H4 (cell line): ENCODE results near the gene AGT. TPM values are rescaled to one million over a fixed set of nuclear protein-coding genes. Genes with fewer than 3 reads are reported as not detected.
"Not testable (repeated sequence)": the region's sequence is repeated elsewhere in the genome, so short reads cannot be mapped to it uniquely, and the experiment has no call there.

Experiments
- DNase-seq: peaks from one replicate; pipeline ENCODE4 v3.0.0-alpha.2; 2015; ENCODE audit warnings: low spot score
- total RNA-seq: library from RNA; depleted of rRNA; stranded (reverse); fragments of >200 nt; shearing (Covaris generic); gene quantifications from 2 replicates; pipeline ENCODE4 v1.2.3, GENCODE V29; 2014

Gene AGT
- total RNA-seq, 1 experiment from 2014 or later = 66.1 TPM

DNA sequence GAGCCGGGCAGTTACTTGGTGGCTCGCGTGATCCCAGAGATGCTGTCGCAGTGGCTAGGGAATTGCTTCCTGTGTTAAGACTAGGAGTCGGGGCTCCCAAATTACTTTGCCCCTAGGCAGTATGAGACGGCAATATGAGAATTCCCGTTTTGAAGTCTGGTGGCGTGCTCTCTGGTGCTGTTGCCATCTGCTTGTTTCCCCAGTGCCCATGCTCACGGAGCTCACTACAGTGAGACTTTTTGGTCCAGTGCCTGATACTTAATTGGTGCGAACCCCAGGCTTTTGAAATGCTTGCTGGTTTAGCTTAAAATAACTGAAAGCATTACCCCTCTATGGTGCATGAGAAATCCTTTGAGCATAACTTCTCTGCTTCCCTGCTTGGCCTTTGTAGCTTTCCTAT lies 22.3 kb downstream of the AGT start:
- DNase-seq = no peak

DNA sequence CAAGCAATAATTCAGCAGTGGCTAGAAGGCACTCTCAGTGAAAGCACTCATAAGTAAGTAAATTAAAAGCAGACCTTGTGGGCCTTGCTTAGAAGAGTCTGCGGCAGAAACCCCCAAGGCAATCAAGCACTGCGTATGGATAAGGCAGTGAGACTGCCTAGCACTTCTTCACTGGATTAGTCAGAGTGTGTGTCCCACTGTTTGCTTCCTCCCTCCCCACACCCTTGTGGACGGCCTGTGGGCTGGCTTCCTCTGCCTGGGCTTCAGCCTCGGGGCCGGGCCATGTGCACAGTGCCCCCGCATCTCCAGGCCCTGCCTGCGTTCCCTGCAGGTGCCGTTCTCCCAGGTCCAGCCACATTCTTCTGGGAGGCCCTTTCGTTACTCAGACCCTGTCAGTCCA lies 23.8 kb downstream of the AGT start:
- no peak for DNase-seq

DNA sequence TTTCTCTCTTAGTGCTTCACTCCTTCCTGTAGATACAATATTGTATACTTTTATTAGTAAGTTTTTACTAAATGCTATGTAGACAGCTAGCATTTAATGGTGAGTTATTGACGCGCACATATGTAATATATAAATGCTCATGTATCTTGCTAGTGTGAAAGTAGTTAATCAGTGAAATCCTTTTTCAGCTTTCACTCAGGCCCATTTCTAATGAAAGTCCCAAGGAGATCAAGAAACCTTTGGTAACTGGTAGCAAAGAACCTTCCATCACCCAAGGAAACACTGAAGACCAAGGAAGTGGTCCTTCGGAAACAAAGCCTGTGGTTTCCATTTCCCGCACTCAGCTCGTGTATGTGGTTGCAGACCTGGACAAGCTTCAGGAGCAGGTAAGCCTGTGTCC lies 27.2 kb downstream of the AGT start:
- DNase-seq = no peak

DNA sequence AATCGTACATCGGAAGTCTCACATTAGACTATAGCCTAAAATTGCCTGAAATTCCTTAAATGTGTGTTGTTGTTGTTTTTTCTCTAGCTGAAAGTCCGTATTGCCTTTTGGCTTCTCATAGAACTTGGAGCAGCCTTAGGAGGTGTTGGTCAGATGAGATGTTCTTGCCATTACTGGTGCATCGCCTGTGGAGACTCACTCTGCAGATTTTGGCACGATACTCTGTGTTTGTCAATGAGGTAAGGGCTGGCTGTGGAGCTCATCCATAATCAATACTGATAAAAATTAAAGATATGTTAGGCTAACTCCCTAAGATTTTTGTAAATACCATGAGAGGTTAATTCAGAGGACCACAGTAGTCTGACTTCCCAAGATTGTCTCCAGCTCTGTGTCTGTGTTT lies 28.9 kb downstream of the AGT start:
- no peak for DNase-seq

DNA sequence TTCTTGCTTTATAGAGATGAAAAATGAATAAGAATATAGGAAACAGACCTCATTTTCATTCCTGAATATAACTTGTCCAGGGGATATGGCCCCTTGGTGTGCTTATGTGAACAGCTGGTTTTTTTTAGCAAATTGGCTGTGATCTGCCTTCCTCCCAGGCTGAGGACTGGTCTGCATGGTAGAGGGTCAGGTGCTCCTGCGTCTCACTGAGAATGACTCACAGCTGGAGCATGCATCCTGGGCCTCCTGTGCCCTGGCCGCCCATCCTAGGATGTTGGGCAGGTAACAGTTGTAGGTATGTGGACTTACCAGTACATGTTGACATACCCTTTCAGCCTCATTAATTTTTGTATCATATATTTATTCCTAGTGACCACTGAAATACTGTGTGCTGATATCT lies 29.8 kb downstream of the AGT start:
- DNase-seq = no peak

DNA sequence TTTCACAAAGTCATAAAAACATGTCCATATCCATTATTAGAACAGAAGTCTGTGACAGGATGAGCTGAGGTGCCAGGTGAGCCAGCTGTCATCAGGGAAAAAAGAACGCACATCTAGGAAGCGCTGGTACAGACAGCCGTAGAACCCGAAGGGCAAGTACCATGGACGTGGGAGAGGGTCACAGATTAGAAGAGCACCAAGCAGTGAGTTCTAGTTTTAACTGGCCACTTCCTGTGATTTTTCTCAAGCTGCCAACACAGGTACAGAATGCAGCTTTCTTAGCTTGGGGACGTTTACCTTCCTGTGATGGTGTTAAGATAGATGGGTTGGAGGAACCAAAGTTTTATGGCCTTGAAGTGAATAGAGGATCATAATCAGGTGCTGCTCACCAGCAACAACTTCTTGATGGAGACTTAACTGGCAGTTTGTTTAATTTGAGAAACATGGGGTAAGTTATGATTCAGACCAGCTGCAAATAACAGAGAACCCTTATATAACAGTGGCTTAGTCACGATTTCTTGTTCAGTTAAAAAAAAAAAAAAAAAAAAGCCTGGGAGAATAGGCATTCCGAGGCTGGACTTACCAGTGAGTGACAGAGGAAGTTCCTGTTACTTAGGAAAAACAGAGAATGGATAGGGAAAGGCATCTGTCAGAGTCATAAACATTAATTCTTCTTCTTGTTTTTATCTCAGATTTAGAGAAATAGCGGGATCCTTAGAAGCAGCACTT lies 30.9 kb downstream of the AGT start:
- no peak for DNase-seq

DNA sequence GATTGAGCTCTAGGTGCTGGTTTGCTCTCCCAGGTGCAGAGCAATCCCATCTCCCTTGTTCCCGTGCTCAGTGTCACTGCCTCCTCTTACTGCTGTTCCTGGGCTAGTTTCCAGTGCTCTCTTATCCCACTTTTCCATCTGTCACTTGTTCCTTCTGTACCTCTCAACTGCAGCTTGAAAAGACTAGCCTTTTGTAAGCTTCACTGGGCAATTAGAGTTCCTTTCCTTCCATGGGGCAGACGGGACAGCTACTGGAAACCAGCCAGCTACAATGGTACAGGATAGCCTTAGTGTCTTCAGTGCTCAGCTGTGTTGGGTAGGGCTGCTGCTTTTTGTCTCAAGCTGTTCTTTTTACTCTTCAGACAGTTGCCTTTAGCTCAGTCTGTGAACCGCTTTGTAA lies 31.6 kb downstream of the AGT start:
- no peak for DNase-seq

DNA sequence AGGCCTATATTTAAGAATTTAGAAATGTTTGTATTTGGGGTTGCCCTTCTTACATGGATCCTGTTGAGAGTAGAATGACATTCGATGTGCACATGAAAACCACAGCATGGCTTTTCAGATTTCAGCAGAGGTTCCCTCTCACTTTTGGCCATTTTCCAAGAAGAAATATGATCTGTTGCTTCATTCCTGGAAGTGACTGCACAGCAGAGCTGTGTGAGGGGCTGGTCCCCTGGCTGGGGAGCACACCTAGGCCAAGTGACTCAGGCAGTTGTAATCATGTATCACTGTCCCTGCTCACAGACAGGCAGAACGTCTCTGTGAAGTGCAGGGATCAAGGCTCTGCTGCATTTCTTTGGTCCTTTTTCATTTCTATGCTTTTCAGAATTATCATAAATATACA lies 32.3 kb downstream of the AGT start:
- DNase-seq = peak; percentile 76

DNA sequence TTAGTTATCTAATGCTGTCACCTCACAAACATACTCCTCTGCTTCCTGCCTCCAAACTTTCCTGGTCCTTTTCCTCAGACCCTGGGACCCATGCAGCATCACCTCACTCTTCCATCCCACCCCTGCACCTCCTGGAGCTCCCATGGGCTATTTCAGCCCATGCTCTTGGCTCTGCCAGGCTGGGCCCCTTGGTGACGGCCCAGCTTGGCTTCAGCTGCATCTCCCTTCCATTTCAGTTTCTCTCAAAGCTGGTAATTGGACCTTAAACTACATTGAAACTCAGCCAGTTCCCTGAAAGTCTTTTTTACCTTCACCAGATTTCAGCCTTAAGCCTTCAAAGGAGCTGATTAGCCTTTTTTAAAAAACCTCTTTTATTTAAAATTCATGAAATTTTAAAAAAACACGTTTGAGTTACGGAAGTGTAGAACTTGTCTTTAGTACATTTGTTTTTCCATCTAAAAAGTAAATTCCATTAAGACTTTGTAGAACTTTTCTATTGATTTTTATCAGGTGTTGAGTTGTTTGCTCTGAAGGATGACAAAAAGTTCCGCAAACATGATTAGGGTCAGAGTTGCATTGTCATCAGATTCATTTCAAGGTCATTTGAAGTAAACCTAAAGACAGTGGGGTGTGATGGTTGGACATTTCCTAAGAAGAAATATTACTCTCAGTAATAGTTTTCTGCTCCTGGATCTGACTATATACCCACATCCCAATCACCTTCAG lies 33.5 kb downstream of the AGT start:
- DNase-seq = no peak

DNA sequence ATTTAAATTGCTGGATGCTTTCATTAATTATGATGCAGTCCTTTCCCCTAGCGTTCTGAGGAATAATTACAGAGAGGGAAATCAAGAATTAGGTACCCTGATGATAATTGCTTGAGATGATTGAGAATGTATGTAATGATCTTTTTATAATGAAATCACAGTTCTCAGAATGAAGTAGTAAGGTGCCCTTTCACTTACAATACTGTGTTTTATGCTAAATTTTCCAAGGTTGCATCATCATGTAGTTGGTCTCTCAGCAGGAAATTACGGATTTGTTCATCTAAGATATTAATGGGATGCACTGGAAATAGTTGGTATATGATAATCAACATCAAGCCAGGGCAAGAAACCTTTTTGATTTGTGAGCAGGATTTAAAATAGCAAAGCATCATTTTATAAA lies 34.1 kb downstream of the AGT start:
- DNase-seq = no peak

DNA sequence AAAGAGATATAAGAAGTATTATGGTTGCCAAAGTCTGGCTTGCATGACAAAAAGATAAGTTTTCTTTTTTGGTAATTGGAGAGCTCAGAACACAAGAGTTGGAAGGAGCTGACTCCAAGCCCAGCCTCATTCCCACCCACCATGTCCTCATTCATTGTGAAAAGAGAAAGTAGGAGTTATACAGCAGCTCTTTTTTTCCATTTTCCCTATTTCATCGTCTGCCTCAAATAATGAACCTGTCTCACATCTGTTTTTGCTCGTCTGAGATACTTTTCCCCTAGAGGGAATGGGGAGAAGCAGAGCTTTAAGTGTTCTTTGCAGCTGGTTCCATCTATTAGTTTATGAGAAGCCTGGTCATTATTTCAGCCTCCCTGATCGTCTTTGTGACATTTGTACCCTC lies 34.7 kb downstream of the AGT start:
- no peak for DNase-seq

DNA sequence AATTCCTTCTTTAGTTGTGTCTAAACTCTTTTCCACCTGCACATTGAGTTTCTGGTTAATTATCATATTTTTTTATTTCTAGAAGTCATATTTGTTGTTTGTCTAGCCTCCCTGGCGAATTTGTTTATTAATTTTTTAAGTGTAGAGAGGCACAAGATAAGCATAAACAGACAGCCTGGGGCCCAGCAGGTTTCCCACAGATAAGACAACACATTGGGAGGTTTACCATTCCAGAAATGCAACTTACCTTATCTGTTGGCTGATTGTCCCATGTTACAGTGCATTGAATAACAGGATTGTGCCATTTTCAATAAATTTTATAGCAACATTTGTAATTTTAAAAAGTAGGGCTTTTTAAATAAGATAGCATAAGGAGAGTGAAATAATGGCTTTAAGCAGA lies 36.7 kb downstream of the AGT start:
- DNase-seq = no peak

DNA sequence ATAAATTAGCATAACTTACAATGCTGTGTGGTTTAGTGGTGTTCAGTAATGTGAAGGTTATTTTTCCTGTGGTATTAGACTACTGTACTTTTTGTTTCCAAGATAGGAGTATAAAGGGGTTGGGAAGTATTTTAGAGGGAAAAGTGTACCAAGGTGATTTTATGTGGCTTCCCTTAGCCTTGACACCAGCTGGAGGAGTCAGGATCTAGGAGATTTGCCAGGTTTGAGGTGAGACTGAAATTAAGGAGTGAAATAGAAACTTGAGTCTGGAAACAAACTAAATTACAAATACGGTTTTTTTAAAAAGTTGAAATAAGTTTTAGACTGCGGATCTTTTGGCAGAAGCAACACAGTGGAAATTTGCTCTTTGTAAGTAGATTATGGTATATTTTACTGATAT lies 39.3 kb downstream of the AGT start:
- DNase-seq = no peak

DNA sequence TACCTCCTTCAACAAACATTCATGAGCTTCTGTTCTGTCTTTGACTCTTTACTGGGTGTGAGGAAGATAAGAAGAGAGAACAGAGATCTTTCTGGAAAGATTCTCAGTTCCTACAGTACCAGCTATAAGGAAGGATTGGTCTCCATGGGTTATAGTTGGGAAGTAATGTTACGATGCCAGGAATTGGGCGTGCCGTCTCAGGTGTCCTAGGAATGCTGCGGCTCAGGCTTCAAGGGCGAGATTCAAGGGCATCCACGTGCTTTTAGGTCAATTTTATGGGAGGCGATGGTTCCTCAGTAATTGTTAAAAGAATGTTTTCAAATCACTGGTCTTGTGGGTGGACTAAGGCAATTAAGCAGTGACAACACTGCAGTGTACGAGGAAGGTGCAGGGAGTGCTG lies 44.4 kb downstream of the AGT start:
- DNase-seq = no peak

DNA sequence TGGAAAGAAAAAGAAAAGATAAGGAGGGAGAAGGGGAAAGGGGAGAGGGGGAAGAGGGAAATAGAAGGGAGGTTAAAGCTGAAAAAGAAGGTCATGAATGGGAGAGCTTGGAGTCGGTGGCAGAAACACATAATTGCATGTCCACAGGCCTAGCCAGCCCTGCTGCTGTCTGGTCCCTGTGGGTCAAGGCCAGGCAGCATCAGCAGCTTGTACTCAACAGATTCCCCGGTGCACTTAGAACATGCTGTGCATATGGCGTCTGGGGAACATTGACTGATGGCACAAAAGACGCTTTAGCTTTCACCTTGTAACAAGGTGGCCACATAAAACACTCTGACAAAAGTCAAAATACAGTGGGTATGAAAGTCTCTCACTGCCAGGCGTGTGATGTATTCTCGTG lies 45.7 kb downstream of the AGT start:
- DNase-seq = no peak

DNA sequence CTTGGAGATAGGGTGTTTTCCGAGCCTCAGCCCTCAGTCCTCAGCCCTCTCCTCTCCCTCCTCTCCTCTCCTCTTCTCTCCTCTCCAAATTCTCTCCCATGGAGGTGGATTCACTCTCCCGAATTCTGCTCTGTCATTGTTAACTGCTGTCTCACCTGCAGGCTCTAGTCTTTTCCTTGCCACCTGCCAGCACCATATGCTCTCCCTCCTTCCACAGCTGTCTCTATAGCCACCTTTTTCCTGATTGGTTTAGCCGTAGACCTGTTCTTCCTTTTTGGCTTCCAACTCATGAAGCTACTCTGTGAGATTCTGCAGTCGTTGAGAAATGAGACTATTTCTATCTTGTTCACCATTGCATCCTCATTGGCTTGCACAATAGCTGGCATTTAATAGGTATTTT lies 51.9 kb downstream of the AGT start:
- no peak for DNase-seq

DNA sequence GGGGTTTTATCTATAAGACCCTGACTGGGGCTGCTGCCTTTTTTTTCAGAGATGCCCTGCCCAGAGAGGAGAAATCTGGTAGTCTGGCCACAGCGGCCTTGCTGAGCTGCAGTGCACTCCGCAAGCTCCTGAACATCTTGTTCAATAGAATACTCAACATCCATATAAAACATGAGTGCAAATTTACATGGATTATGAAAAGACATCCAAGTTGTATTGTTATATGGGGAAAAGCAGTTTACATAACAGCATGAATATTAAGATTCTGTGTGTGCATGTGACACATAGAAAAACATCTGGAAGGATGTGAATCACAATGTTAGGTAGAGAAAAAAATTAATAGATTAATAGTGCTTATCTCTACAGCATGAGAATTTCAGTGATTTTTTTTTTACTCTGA lies 55.2 kb downstream of the AGT start:
- DNase-seq = no peak

DNA sequence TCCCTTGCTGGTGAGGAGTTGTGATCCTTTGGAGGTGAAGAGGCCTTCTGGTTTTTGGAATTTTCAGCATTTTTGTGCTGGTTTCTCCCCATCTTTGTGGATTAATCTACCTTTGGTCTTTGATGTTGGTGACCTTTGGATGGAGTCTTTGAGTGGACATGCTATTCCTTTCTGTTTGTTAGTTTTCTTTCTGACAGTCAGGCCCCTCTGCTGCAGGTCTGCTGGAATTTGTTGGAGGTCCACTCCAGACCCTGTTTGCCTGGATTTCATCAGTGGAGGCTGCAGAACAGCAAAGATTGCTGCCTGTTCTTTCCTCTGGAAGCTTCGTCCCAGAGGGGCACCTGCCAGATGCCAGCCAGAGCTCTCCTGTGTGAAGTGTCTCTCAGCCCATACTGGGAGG lies 55.8 kb downstream of the AGT start:
- DNase-seq = not testable (repeated sequence)

DNA sequence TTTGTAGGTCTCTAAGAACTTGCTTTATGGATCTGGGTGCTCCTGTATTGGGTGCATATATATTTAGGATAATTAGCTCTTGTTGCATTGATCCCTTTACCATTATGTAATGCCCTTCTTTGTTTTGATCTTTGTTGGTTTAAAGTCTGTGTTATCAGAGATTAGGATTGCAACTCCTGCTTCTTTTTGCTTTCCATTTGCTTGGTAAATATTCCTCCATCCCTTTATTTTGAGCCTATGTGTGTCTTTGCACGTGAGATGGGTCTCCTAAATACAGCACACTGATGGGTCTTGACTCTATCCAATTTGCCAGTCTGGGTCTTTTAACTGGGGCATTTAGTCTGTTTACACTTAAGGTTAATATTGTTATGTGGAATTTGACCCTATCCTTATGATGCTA lies 57.2 kb downstream of the AGT start:
- DNase-seq = not testable (repeated sequence)
